ENCODE data around the gene AP3S2. TPM values are rescaled to one million over a fixed set of nuclear protein-coding genes. Genes with fewer than 3 reads are reported as not detected.

AP3S2 gene
- total RNA-seq, 1 experiment from 2014 or later = 35.7 TPM

GRCh38 chr15:89932880-89933279 lies 39.1 kb upstream of the AP3S2 start:
- ChIA-PET POLR2A (no interaction called here), CTCF (interaction anchor here (0.6 to 1.8 kb wide), 4 partner anchors 11 to 209 kb away, joined by 3 to 8 read pairs (median 4); partner anchors contain the start of gene ARPIN)
- DNase-seq (ENCODE audit: low spot score) (no peak), ATAC-seq (no peak)
- H3K4me3 Mint-ChIP-seq = no peak overlapping the region
- H3K27me3 Mint-ChIP-seq (ENCODE audit: low read depth) = no peaks in the 10 kb centered on the region
- peaks cover under 1% of the 10 kb centered on the region for H3K9me3 Mint-ChIP-seq
- H3K36me3 Mint-ChIP-seq = no peaks in the 10 kb centered on the region
- no peak overlapping the region for H3K27ac Mint-ChIP-seq
- H3K4me1 Mint-ChIP-seq = no peaks in the 10 kb centered on the region
- TF ChIP-seq CREB1 (CRISPR knock-in tag; IDR thresholded peaks at IDR 0.05) (no peak), HMGA2 (CRISPR knock-in tag; IDR thresholded peaks at IDR 0.05) (peak; percentile 96), RELA (CRISPR knock-in tag; IDR thresholded peaks at IDR 0.05; ENCODE audit: borderline replicate concordance) (no peak)
- TF ChIP-seq, protein P1, sequence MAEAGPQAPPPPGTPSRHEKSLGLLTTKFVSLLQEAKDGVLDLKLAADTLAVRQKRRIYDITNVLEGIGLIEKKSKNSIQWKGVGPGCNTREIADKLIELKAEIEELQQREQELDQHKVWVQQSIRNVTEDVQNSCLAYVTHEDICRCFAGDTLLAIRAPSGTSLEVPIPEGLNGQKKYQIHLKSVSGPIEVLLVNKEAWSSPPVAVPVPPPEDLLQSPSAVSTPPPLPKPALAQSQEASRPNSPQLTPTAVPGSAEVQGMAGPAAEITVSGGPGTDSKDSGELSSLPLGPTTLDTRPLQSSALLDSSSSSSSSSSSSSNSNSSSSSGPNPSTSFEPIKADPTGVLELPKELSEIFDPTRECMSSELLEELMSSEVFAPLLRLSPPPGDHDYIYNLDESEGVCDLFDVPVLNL (CRISPR knock-in tag; IDR thresholded peaks at IDR 0.05; ENCODE audit: borderline replicate concordance, low read depth) = no peak
- TF ChIP-seq, protein P2, sequence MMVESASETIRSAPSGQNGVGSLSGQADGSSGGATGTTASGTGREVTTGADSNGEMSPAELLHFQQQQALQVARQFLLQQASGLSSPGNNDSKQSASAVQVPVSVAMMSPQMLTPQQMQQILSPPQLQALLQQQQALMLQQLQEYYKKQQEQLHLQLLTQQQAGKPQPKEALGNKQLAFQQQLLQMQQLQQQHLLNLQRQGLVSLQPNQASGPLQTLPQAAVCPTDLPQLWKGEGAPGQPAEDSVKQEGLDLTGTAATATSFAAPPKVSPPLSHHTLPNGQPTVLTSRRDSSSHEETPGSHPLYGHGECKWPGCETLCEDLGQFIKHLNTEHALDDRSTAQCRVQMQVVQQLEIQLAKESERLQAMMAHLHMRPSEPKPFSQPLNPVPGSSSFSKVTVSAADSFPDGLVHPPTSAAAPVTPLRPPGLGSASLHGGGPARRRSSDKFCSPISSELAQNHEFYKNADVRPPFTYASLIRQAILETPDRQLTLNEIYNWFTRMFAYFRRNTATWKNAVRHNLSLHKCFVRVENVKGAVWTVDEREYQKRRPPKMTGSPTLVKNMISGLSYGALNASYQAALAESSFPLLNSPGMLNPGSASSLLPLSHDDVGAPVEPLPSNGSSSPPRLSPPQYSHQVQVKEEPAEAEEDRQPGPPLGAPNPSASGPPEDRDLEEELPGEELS (CRISPR knock-in tag; IDR thresholded peaks at IDR 0.05) = no peak

DNA sequence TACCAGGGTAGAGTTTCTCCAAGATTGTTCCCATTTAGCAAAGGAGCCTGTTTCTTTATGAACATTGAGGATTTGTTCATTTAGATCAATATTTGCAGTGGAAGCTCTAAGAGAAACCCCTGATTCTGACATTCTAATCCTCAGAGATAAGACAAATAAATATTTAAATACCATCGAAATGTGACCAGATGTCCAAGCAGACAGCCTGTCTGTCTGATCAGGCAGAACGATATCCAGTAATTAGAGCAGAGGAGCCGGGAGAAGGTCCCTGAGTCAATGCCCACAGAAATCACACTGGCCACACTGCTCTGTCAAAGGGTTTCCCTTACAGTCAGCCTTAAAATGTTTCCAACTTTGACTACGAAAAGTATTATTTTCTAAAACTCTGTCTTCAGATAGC lies 34.6 kb upstream of the AP3S2 start:
- TF ChIP-seq ZNF121 (CRISPR knock-in tag; IDR thresholded peaks at IDR 0.05) (no peak), MXD4 (CRISPR knock-in tag; IDR thresholded peaks at IDR 0.05; ENCODE audit: borderline replicate concordance) (no peak), ZNF425 (CRISPR knock-in tag; conservative IDR thresholded peaks at IDR 0.05) (no peak), CREM (CRISPR knock-in tag; IDR thresholded peaks at IDR 0.05) (no peak), RORB (CRISPR knock-in tag; IDR thresholded peaks at IDR 0.05) (no peak)
- ATAC-seq (no peak), DNase-seq (ENCODE audit: low spot score) (no peak)
- Mint-ChIP-seq H3K9me3 (no peaks in the 10 kb centered on the region), H3K36me3 (no peaks in the 10 kb centered on the region), H3K27me3 (ENCODE audit: low read depth) (no peaks in the 10 kb centered on the region), H3K4me3 (no peak overlapping the region), H3K4me1 (no peaks in the 10 kb centered on the region), H3K27ac (no peak overlapping the region)
- ChIA-PET CTCF (no interaction called here), POLR2A (no interaction called here)

- no peak overlapping the region for H3K27ac Mint-ChIP-seq
- H3K36me3 Mint-ChIP-seq = no peaks in the 10 kb centered on the region
- no peak for DNase-seq (ENCODE audit: low spot score)
- H3K9me3 Mint-ChIP-seq = no peaks in the 10 kb centered on the region
- CTCF ChIA-PET = interaction anchor here (0.7 to 0.8 kb wide), 2 partner anchors 28 to 51 kb away, joined by 4 read pairs; no protein-coding TSS in a partner anchor
- H3K27me3 Mint-ChIP-seq (ENCODE audit: low read depth) = no peaks in the 10 kb centered on the region
- H3K4me1 Mint-ChIP-seq = no peaks in the 10 kb centered on the region
- no peak for ATAC-seq
- H3K4me3 Mint-ChIP-seq = no peak overlapping the region
- POLR2A ChIA-PET = no interaction called here
- TF ChIP-seq HMGA2 (CRISPR knock-in tag; IDR thresholded peaks at IDR 0.05) (no peak), ZNF281 (CRISPR knock-in tag; IDR thresholded peaks at IDR 0.05) (no peak), ESRRA (CRISPR knock-in tag; IDR thresholded peaks at IDR 0.05; ENCODE audit: borderline replicate concordance) (no peak), OVOL2 (CRISPR knock-in tag; IDR thresholded peaks at IDR 0.05; ENCODE audit: borderline replicate concordance) (no peak), ZNF121 (CRISPR knock-in tag; IDR thresholded peaks at IDR 0.05) (no peak), ZNF219 (CRISPR knock-in tag; IDR thresholded peaks at IDR 0.05; ENCODE audit: borderline replicate concordance) (no peak), E2F1 (CRISPR knock-in tag; IDR thresholded peaks at IDR 0.05) (no peak)
- TF ChIP-seq, protein P3, sequence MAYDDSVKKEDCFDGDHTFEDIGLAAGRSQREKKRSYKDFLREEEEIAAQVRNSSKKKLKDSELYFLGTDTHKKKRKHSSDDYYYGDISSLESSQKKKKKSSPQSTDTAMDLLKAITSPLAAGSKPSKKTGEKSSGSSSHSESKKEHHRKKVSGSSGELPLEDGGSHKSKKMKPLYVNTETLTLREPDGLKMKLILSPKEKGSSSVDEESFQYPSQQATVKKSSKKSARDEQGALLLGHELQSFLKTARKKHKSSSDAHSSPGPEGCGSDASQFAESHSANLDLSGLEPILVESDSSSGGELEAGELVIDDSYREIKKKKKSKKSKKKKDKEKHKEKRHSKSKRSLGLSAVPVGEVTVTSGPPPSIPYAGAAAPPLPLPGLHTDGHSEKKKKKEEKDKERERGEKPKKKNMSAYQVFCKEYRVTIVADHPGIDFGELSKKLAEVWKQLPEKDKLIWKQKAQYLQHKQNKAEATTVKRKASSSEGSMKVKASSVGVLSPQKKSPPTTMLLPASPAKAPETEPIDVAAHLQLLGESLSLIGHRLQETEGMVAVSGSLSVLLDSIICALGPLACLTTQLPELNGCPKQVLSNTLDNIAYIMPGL (CRISPR knock-in tag; IDR thresholded peaks at IDR 0.05) = no peak
Observed at GRCh38 chr15:89926158-89926557, 32.4 kb upstream of the AP3S2 start.
